ENCODE measurements around the gene IRAK1.

- TF ChIP-seq CTCF (IDR thresholded peaks at IDR 0.05) (no peak), POLR2A (IDR thresholded peaks at IDR 0.05) (no peak)
Observed at GRCh38 chrX:153981771-153982533, 37.8 kb downstream of the IRAK1 start.
